IMR-90 (cell line): ENCODE measurements around the gene ACTL6B. TPM values are rescaled to one million over a fixed set of nuclear protein-coding genes. Genes with fewer than 3 reads are reported as not detected.

Experiments used
- ATAC-seq: fragments of 200-7000 bp; cut with Tn5 transposase; 2 replicates; pipeline ENCODE4 v1.9.1; 2020; ENCODE audit warnings: low read depth, mild to moderate bottlenecking, moderate library complexity
- BruUV-seq: library from RNA; stranded (reverse); fragments of 400-500 nt; replicated peaks from 2 replicates; lab custom pipeline; 2021; lab: Mats Ljungman, UMichigan
- CTCF ChIA-PET: fragments of 300-600 bp; formaldehyde crosslinking; extraction: SDS; loops from one replicate; lab custom pipeline; 2021; ENCODE audit warnings: antibody characterized with exemption; lab: Yijun Ruan, JAX
- POLR2A ChIA-PET: fragments of 300-600 bp; sonication (Branson Sonifier 250); formaldehyde crosslinking; loops from one replicate; lab custom pipeline; 2022; ENCODE audit warnings: antibody characterized with exemption; ENCODE audit not compliant: unreplicated experiment; lab: Charles Lee
- DNase-seq: peaks from one replicate; pipeline ENCODE4 v3.0.0; 2013
- H2AFZ ChIP-seq: replicated peaks from 2 replicates; pipeline ENCODE3; 2013; ENCODE audit warnings: low read length, mild to moderate bottlenecking; ENCODE audit not compliant: poor library complexity
- H2AK5ac ChIP-seq: 2 replicates; pipeline ENCODE4 v1.6.1; 2013; ENCODE audit warnings: low read depth, low read length, inconsistent platforms
- H2AK9ac ChIP-seq: replicated peaks from 2 replicates; pipeline ENCODE3; 2013; ENCODE audit warnings: mild to moderate bottlenecking, low read depth, low read length, moderate library complexity; ENCODE audit not compliant: poor library complexity
- H2BK120ac ChIP-seq: 2 replicates; pipeline ENCODE4 v1.6.1; 2013; ENCODE audit warnings: low read depth, low read length, inconsistent platforms
- H2BK15ac ChIP-seq: 3 replicates; pipeline ENCODE4 v1.6.1; 2013; ENCODE audit warnings: low read depth, low read length, inconsistent platforms
- H2BK20ac ChIP-seq: 2 replicates; pipeline ENCODE4 v1.6.1; 2013; ENCODE audit warnings: low read depth, mild to moderate bottlenecking, inconsistent platforms, low read length, moderate library complexity
- H2BK5ac ChIP-seq: 2 replicates; pipeline ENCODE4 v1.6.1; 2013; ENCODE audit warnings: mild to moderate bottlenecking, low read depth, low read length, inconsistent platforms; ENCODE audit not compliant: poor library complexity, severe bottlenecking
- H3K14ac ChIP-seq: replicated peaks from 2 replicates; pipeline ENCODE4 v1.6.1; 2013; ENCODE audit warnings: low read depth, low read length, inconsistent platforms
- H3K18ac ChIP-seq: 2 replicates; pipeline ENCODE4 v1.6.1; 2013; ENCODE audit warnings: low read depth, low read length, control low read depth
- H3K23ac ChIP-seq: 2 replicates; pipeline ENCODE4 v1.6.1; 2013; ENCODE audit warnings: low read depth, low read length, inconsistent platforms
- H3K27ac ChIP-seq: 2 replicates; pipeline ENCODE4 v1.5.1; 2013; ENCODE audit warnings: mild to moderate bottlenecking, control low read depth, low read length; ENCODE audit not compliant: insufficient read depth
- H3K27me3 ChIP-seq: 2 replicates; pipeline ENCODE4 v1.6.1; 2013; ENCODE audit warnings: low read length; ENCODE audit not compliant: control insufficient read depth, insufficient read depth
- H3K36me3 ChIP-seq: 2 replicates; pipeline ENCODE4 v1.6.1; 2013; ENCODE audit warnings: low read length, mixed read lengths; ENCODE audit not compliant: control insufficient read depth, insufficient read depth
- H3K4ac ChIP-seq: 2 replicates; pipeline ENCODE4 v1.6.1; 2013; ENCODE audit warnings: low read depth, low read length, inconsistent platforms
- H3K4me1 ChIP-seq: 2 replicates; pipeline ENCODE4 v1.6.1; 2013; ENCODE audit warnings: low read length, mixed read lengths; ENCODE audit not compliant: control insufficient read depth, insufficient read depth
- H3K4me2 ChIP-seq: 2 replicates; pipeline ENCODE4 v1.6.1; 2013; ENCODE audit warnings: low read depth, mild to moderate bottlenecking, control low read depth, low read length, moderate library complexity
- H3K4me3 ChIP-seq: 2 replicates; pipeline ENCODE4 v1.5.1; 2013; ENCODE audit warnings: low read depth, mild to moderate bottlenecking, control low read depth, low read length, moderate library complexity; ENCODE audit not compliant: insufficient read depth
- H3K56ac ChIP-seq: 2 replicates; pipeline ENCODE4 v1.6.1; 2013; ENCODE audit warnings: low read length, inconsistent platforms; ENCODE audit not compliant: insufficient read depth; ENCODE audit errors: extremely low read depth
- H3K79me1 ChIP-seq, 2 experiments: 2 replicates each; pipeline ENCODE4 v1.6.1; 2013; ENCODE audit warnings: low read length in 2 of 2, inconsistent platforms in 1 of 2, low read depth in 1 of 2
- H3K9ac ChIP-seq: 2 replicates; pipeline ENCODE4 v1.6.1; 2013; ENCODE audit warnings: low read depth, low read length, control low read depth
- H3K9me1 ChIP-seq: 2 replicates; pipeline ENCODE4 v1.6.1; 2013; ENCODE audit warnings: low read length, inconsistent platforms; ENCODE audit not compliant: insufficient read depth
- H3K9me3 ChIP-seq: 2 replicates; pipeline ENCODE4 v1.6.1; 2013; ENCODE audit warnings: low read length; ENCODE audit not compliant: control insufficient read depth, insufficient read depth
- H4K20me1 ChIP-seq: 2 replicates; pipeline ENCODE4 v1.6.1; 2013; ENCODE audit warnings: low read length, inconsistent platforms; ENCODE audit not compliant: insufficient read depth
- H4K5ac ChIP-seq: 2 replicates; pipeline ENCODE4 v1.6.1; 2013; ENCODE audit warnings: mild to moderate bottlenecking, low read depth, low read length, control low read depth
- H4K8ac ChIP-seq, 2 experiments: 2 replicates each; pipeline ENCODE4 v1.6.1; 2013; ENCODE audit warnings: low read depth in 2 of 2, low read length in 2 of 2, control low read depth in 1 of 2, inconsistent platforms in 1 of 2
- H4K91ac ChIP-seq: 2 replicates; pipeline ENCODE4 v1.6.1; 2013; ENCODE audit warnings: low read depth, low read length, inconsistent platforms; ENCODE audit not compliant: insufficient read depth
- BHLHE40 ChIP-seq: fragments of 150-350 bp; IDR thresholded peaks from 2 replicates; pipeline ENCODE4 v1.6.1; 2016; ENCODE audit warnings: mild to moderate bottlenecking, low read depth, low read length
- CEBPB ChIP-seq: IDR thresholded peaks from 2 replicates; pipeline ENCODE4 v1.6.1; 2012; ENCODE audit warnings: low read depth, low read length, improper control_type of control experiment
- CHD1 ChIP-seq: IDR thresholded peaks from 2 replicates; pipeline ENCODE4 v1.6.1; 2012; ENCODE audit warnings: low read depth, low read length, improper control_type of control experiment
- CTCF ChIP-seq: conservative IDR thresholded peaks from 2 replicates; pipeline ENCODE4 v1.5.1; 2012; ENCODE audit warnings: mild to moderate bottlenecking, low read depth, low read length, improper control_type of control experiment
- ELK1 ChIP-seq: fragments of 150-350 bp; IDR thresholded peaks from 2 replicates; pipeline ENCODE4 v1.6.1; 2016; ENCODE audit warnings: low read depth, mild to moderate bottlenecking, low read length, moderate library complexity, borderline replicate concordance
- FOS ChIP-seq: fragments of 150-350 bp; IDR thresholded peaks from 2 replicates; pipeline ENCODE4 v1.6.1; 2016; ENCODE audit warnings: low read depth, low read length
- MAFK ChIP-seq: IDR thresholded peaks from 2 replicates; pipeline ENCODE4 v1.6.1; 2012; ENCODE audit warnings: low read depth, low read length, improper control_type of control experiment
- MAZ ChIP-seq: IDR thresholded peaks from 2 replicates; pipeline ENCODE4 v1.6.1; 2012; ENCODE audit warnings: low read depth, mild to moderate bottlenecking, low read length, improper control_type of control experiment, moderate library complexity, borderline replicate concordance
- NFE2L2 ChIP-seq: fragments of 150-350 bp; IDR thresholded peaks from 2 replicates; pipeline ENCODE4 v1.6.1; 2016; ENCODE audit warnings: low read depth, mild to moderate bottlenecking, low read length
- POLR2A ChIP-seq: IDR thresholded peaks from 2 replicates; pipeline ENCODE4 v1.6.1; 2012; ENCODE audit warnings: mild to moderate bottlenecking, low read depth, low read length
- RAD21 ChIP-seq: IDR thresholded peaks from 2 replicates; pipeline ENCODE4 v1.6.1; 2012; ENCODE audit warnings: low read length, improper control_type of control experiment
- RCOR1 ChIP-seq: IDR thresholded peaks from 2 replicates; pipeline ENCODE4 v1.6.1; 2012; ENCODE audit warnings: mild to moderate bottlenecking, low read length, improper control_type of control experiment; ENCODE audit not compliant: insufficient replicate concordance
- SMC3 ChIP-seq: fragments of 150-350 bp; IDR thresholded peaks from 2 replicates; pipeline ENCODE4 v1.6.1; 2016; ENCODE audit warnings: low read depth, mild to moderate bottlenecking, antibody characterized with exemption, low read length, moderate library complexity
- USF2 ChIP-seq: fragments of 150-350 bp; IDR thresholded peaks from 2 replicates; pipeline ENCODE4 v1.6.1; 2017; ENCODE audit warnings: mild to moderate bottlenecking, antibody characterized with exemption, low read length, low read depth
- WGBS, 2 experiments: methylation state at CpG; one replicate each; pipeline versions ENCODE4 v1.1.5 to v1.1.7; 2013; ENCODE audit warnings: missing lambda C conversion rate in 2 of 2; ENCODE audit not compliant: insufficient read length in 1 of 2; ENCODE audit errors: extremely low coverage in 2 of 2; 5-methylcytosine and 5-hydroxymethylcytosine counted together
- dilution Hi-C: fragments of 300-500 bp; cut with HindIII; formaldehyde crosslinking; loops from one replicate; pipeline ENCODE4 v1.14.3; 2018; ENCODE audit warnings: low sequenced_read_pairs; ENCODE audit not compliant: unreplicated experiment
- in situ Hi-C: fragments of 300-500 bp; cut with MboI; formaldehyde crosslinking; loops from 3 replicates; pipeline ENCODE4 v1.14.3; 2019; ENCODE audit warnings: low sequenced_read_pairs, inconsistent platforms, mixed read lengths
- intact Hi-C: fragments of 100-400 bp; cut with micrococcal nuclease; formaldehyde crosslinking; loops from 2 replicates; pipeline ENCODE4 v1.10.0; 2022
- polyA plus RNA-seq, 3 experiments: library from polyadenylated mRNA; depleted of rRNA; stranded (reverse); fragments of >200 nt; gene quantifications; 2 replicates each; pipeline ENCODE4 v1.2.3, GENCODE V29; 2012; ENCODE audit warnings: low replicate concordance in 1 of 3
- total RNA-seq: library from RNA; depleted of rRNA; stranded (reverse); fragments of >200 nt; gene quantifications from 2 replicates; pipeline ENCODE4 v1.2.3, GENCODE V29; 2012

Gene ACTL6B
- total and polyA plus RNA-seq, 2 of the 4 experiments (the other 2 are of a cell fraction): not detected

- Histone ChIP-seq H3K27ac (peak within 1 kb of the TSS; percentile 81), H3K4me2 (peak within 1 kb of the TSS; percentile 70), H3K18ac (peak within 1 kb of the TSS; percentile 65; the same call in 1 of the 2 replicates), H3K56ac (peak within 1 kb of the TSS; percentile 62; the same call in 1 of the 2 replicates), H2AK5ac (peak within 1 kb of the TSS; percentile 70; the same call in 1 of the 2 replicates), H4K5ac (peak within 1 kb of the TSS; percentile 81), H2BK15ac (no peak within 1 kb of the TSS; the same call in 2 of the 3 replicates), H3K4me1 (peaks cover 15% of the 10 kb centered on the region), H3K23ac (peak within 1 kb of the TSS; percentile 90), H3K14ac (peak within 1 kb of the TSS; percentile 83; the same call in 1 of the 2 replicates), H4K8ac (peak within 1 kb of the TSS; percentile 88 to 98), H4K20me1 (peaks cover 38% of the 10 kb centered on the region), H2BK20ac (no peak within 1 kb of the TSS), H2BK5ac (peak within 1 kb of the TSS; percentile 37), H2AK9ac (peak within 1 kb of the TSS; percentile 96), H3K36me3 (peaks cover 3% of the 10 kb centered on the region; the same call in 1 of the 2 replicates), H3K9ac (peak within 1 kb of the TSS; percentile 87), H2BK120ac (0 out of 2 replicates have a peak within 1 kb of the TSS, but pooled peaks have one; percentile 0), H3K4me3 (peak within 1 kb of the TSS; percentile 56), H2AFZ (peak within 1 kb of the TSS; percentile 92), H3K79me1 (peaks cover 22 to 38% of the 10 kb centered on the region in 2 experiments), H3K27me3 (no peaks in the 10 kb centered on the region), H3K9me1 (no peaks in the 10 kb centered on the region), H3K9me3 (no peaks in the 10 kb centered on the region), H4K91ac (peak within 1 kb of the TSS; percentile 56), H3K4ac (peak within 1 kb of the TSS; percentile 81)
- dilution Hi-C loops: no loop called here
- ChIA-PET CTCF (interaction anchor here (0.5 to 1.5 kb wide), 2 partner anchors 158 to 193 kb away, joined by 3 to 4 read pairs; partner anchors contain the start of gene SLC12A9), POLR2A (interaction anchor here (1.7 kb wide), 1 partner anchor 14 kb away, joined by 5 read pairs; no protein-coding TSS in a partner anchor)
- intact Hi-C loops: loop anchor here (5.0 kb wide), 1 partner anchor 92 kb away; the partner anchor contains the start of gene PCOLCE
- TF ChIP-seq CTCF: no peak
- TF ChIP-seq FOS: no peak
- no peak for TF ChIP-seq ELK1
- no peak for TF ChIP-seq RAD21
- TF ChIP-seq MAZ: peak; percentile 33; the same call in 1 of the 2 replicates
- TF ChIP-seq RCOR1: no peak
- no peak for TF ChIP-seq MAFK
- no peak for TF ChIP-seq SMC3
- TF ChIP-seq BHLHE40: peak; percentile 64
- no peak for TF ChIP-seq NFE2L2
- peak; percentile 89 for TF ChIP-seq USF2
- no peak for TF ChIP-seq CHD1
- TF ChIP-seq CEBPB: no peak
- no peak for TF ChIP-seq POLR2A
- ATAC-seq (peak; percentile 68), DNase-seq (peak; percentile 58)
- in situ Hi-C loops: loop anchor here (10.0 kb wide), 1 partner anchor 229 kb away; the partner anchor contains the start of gene SPACDR
- no TSS peak for BruUV-seq
- 1% methylated on average over 14 of the region's 102 CpGs; no CpG with 5 or more reads in 1 of the 2 experiments for WGBS, 2 experiments
Observed at GRCh38 chr7:100694098-100694745, 38.0 kb upstream of the ACTL6B start, which contains the start of gene GIGYF1. Gene GIGYF1, minus strand, starts transcription at chr7:100694250. Its CDS starts 6,012 bp downstream, at chr7:100688238.
